ENCODE data around the gene TPP1. TPM values are rescaled to one million over a fixed set of nuclear protein-coding genes. Genes with fewer than 3 reads are reported as not detected.

Gene TPP1
- total RNA-seq, 1 experiment from 2014 or later: 71.5 TPM

- intact Hi-C loops (cut with micrococcal nuclease; ENCODE audit: unreplicated experiment): no loop called here
- no peak overlapping the region for H3K4me3 Mint-ChIP-seq (ENCODE audit: low read depth, unreplicated experiment)
- peaks cover 12% of the 10 kb centered on the region for H3K27me3 Mint-ChIP-seq (ENCODE audit: unreplicated experiment)
- no peak overlapping the region for H3K27ac Mint-ChIP-seq (ENCODE audit: unreplicated experiment)
- H3K9me3 Mint-ChIP-seq (ENCODE audit: low read depth, unreplicated experiment): no peaks in the 10 kb centered on the region
- BruUV-seq (replicated peaks): no TSS peak
- CTCF ChIA-PET: no interaction called here
- no peaks in the 10 kb centered on the region for H3K4me1 Mint-ChIP-seq (ENCODE audit: low read depth, unreplicated experiment)
- no peaks in the 10 kb centered on the region for H3K36me3 Mint-ChIP-seq (ENCODE audit: insufficient read depth, unreplicated experiment)
- TF ChIP-seq CTCF (IDR thresholded peaks at IDR 0.05; ENCODE audit: unreplicated experiment): no peak
- no peak for DNase-seq
Measured at GRCh38 chr11:6636480-6636879, 17.3 kb upstream of the TPP1 start.

GRCh38 chr11:6635082-6635932, 16.1 kb upstream of the TPP1 start:
- TF ChIP-seq CTCF (IDR thresholded peaks at IDR 0.05; ENCODE audit: unreplicated experiment): no peak
- no peak for DNase-seq
- Mint-ChIP-seq H3K9me3 (ENCODE audit: low read depth, unreplicated experiment) (no peaks in the 10 kb centered on the region), H3K27me3 (ENCODE audit: unreplicated experiment) (peaks cover 12% of the 10 kb centered on the region), H3K27ac (ENCODE audit: unreplicated experiment) (no peak overlapping the region), H3K36me3 (ENCODE audit: insufficient read depth, unreplicated experiment) (peaks cover 5% of the 10 kb centered on the region), H3K4me1 (ENCODE audit: low read depth, unreplicated experiment) (no peaks in the 10 kb centered on the region), H3K4me3 (ENCODE audit: low read depth, unreplicated experiment) (no peak overlapping the region)
- CTCF ChIA-PET: interaction anchor here (1.7 kb wide), 1 partner anchor 16 kb away, joined by 4 read pairs; the partner anchor contains the start of gene TPP1
- intact Hi-C loops (cut with micrococcal nuclease; ENCODE audit: unreplicated experiment): no loop called here
- BruUV-seq (replicated peaks): no TSS peak

GRCh38 chr11:6634534-6634933, 15.3 kb upstream of the TPP1 start:
- no peaks in the 10 kb centered on the region for H3K4me1 Mint-ChIP-seq (ENCODE audit: low read depth, unreplicated experiment)
- no peak overlapping the region for H3K4me3 Mint-ChIP-seq (ENCODE audit: low read depth, unreplicated experiment)
- H3K27me3 Mint-ChIP-seq (ENCODE audit: unreplicated experiment): peaks cover 8% of the 10 kb centered on the region
- DNase-seq: no peak
- H3K27ac Mint-ChIP-seq (ENCODE audit: unreplicated experiment): no peak overlapping the region
- TF ChIP-seq CTCF (IDR thresholded peaks at IDR 0.05; ENCODE audit: unreplicated experiment): no peak
- H3K9me3 Mint-ChIP-seq (ENCODE audit: low read depth, unreplicated experiment): no peaks in the 10 kb centered on the region
- peaks cover 5% of the 10 kb centered on the region for H3K36me3 Mint-ChIP-seq (ENCODE audit: insufficient read depth, unreplicated experiment)
- intact Hi-C loops (cut with micrococcal nuclease; ENCODE audit: unreplicated experiment): no loop called here
- no TSS peak for BruUV-seq (replicated peaks)
- CTCF ChIA-PET: interaction anchor here (1.7 kb wide), 1 partner anchor 15 kb away, joined by 4 read pairs; the partner anchor contains the start of gene TPP1

GRCh38 chr11:6633422-6634408, 14.5 kb upstream of the TPP1 start:
- Mint-ChIP-seq H3K4me1 (ENCODE audit: low read depth, unreplicated experiment) (no peaks in the 10 kb centered on the region), H3K4me3 (ENCODE audit: low read depth, unreplicated experiment) (no peak overlapping the region), H3K36me3 (ENCODE audit: insufficient read depth, unreplicated experiment) (peaks cover 5% of the 10 kb centered on the region), H3K9me3 (ENCODE audit: low read depth, unreplicated experiment) (no peaks in the 10 kb centered on the region), H3K27me3 (ENCODE audit: unreplicated experiment) (peaks cover 10% of the 10 kb centered on the region), H3K27ac (ENCODE audit: unreplicated experiment) (no peak overlapping the region)
- TF ChIP-seq CTCF (IDR thresholded peaks at IDR 0.05; ENCODE audit: unreplicated experiment): no peak
- no peak for DNase-seq
- intact Hi-C loops (cut with micrococcal nuclease; ENCODE audit: unreplicated experiment): no loop called here
- no TSS peak for BruUV-seq (replicated peaks)
- CTCF ChIA-PET: interaction anchor here (0.6 to 1.7 kb wide), 2 partner anchors 15 to 180 kb away, joined by 4 to 5 read pairs; partner anchors contain the start of gene TPP1

Data from Calu3 (cell line).